Hematopoietic multipotent progenitor cell (in vitro differentiated cells): ENCODE data around the gene TSPAN1. TPM values are rescaled to one million over a fixed set of nuclear protein-coding genes. Genes with fewer than 3 reads are reported as not detected.

Source experiments
- DNase-seq, 3 donors: peaks; one replicate each; pipeline ENCODE4 v3.0.0-alpha.2; 2011 to 2015; ENCODE audit warnings: low read depth in 2 of 3, low spot score in 2 of 3
- total RNA-seq: library from RNA; depleted of rRNA; stranded (reverse); fragments of >200 nt; gene quantifications from one replicate; pipeline ENCODE4 v1.2.3, GENCODE V29; 2012

TSPAN1 gene
- total RNA-seq, 1 donor: not detected

- no peak for DNase-seq
Measured at GRCh38 chr1:46158312-46159281, 16.3 kb upstream of the TSPAN1 start.

GRCh38 chr1:46159516-46159915 lies 15.4 kb upstream of the TSPAN1 start:
- no peak for DNase-seq

GRCh38 chr1:46160212-46160611 lies 14.7 kb upstream of the TSPAN1 start:
- no peak for DNase-seq

GRCh38 chr1:46166521-46167462 lies 8.1 kb upstream of the TSPAN1 start:
- DNase-seq: peak; percentile 16 to 81 (median 47)

GRCh38 chr1:46168477-46168876 lies 6.4 kb upstream of the TSPAN1 start:
- no peak for DNase-seq

- no peak for DNase-seq
Measured at GRCh38 chr1:46169811-46170454, 5.0 kb upstream of the TSPAN1 start.

- no peak for DNase-seq
Measured at GRCh38 chr1:46171351-46171750, 3.5 kb upstream of the TSPAN1 start.

GRCh38 chr1:46171871-46172270 lies 3.0 kb upstream of the TSPAN1 start:
- no peak for DNase-seq

- no peak for DNase-seq
Measured at GRCh38 chr1:46172321-46172720, 2.6 kb upstream of the TSPAN1 start.

- DNase-seq: no peak
Measured at GRCh38 chr1:46173361-46173856, 1.5 kb upstream of the TSPAN1 start.

GRCh38 chr1:46175243-46175642 lies 356 bp downstream of the TSPAN1 start:
- DNase-seq: no peak

GRCh38 chr1:46176211-46176865 lies 1.5 kb downstream of the TSPAN1 start, which contains the start of gene P3R3URF:
Gene P3R3URF, minus strand, starts transcription at chr1:46176488. Its CDS starts 17 bp downstream, at chr1:46176471.
- no peak for DNase-seq

GRCh38 chr1:46179138-46180081 lies 4.5 kb downstream of the TSPAN1 start:
- DNase-seq: peak; percentile 52 to 80 (median 61)

- no peak for DNase-seq
Measured at GRCh38 chr1:46180082-46180616, 5.3 kb downstream of the TSPAN1 start.

GRCh38 chr1:46181343-46182260 lies 6.7 kb downstream of the TSPAN1 start:
- no peak for DNase-seq

GRCh38 chr1:46183079-46183847 lies 8.4 kb downstream of the TSPAN1 start:
- DNase-seq: no peak
